ENCODE data around the gene MITF. TPM values are rescaled to one million over a fixed set of nuclear protein-coding genes. Genes with fewer than 3 reads are reported as not detected.

The MITF gene
- total and polyA plus RNA-seq, 4 donors: 0.91 to 2.9 (median 2.3) TPM

- Histone ChIP-seq H3K4me1 (ENCODE audit: control insufficient read depth in 4 of 4, insufficient read depth in 4 of 4, low read length in 3 of 4) (no peaks in the 10 kb centered on the region), H3K4me3 (ENCODE audit: low read depth in 1 of 3, low read length in 3 of 3) (no peak overlapping the region), H3K9me3 (ENCODE audit: control insufficient read depth in 4 of 4, low read length in 3 of 4) (no peaks in the 10 kb centered on the region), H3K27ac (ENCODE audit: low read depth in 1 of 2, low read length in 2 of 2) (no peak overlapping the region), H3K36me3 (ENCODE audit: control insufficient read depth in 4 of 4, insufficient read depth in 3 of 4, low read depth in 1 of 4, low read length in 3 of 4) (no peaks in the 10 kb centered on the region), H3K27me3 (ENCODE audit: control insufficient read depth in 4 of 4, insufficient read depth in 4 of 4, low read length in 3 of 4) (no peaks in the 10 kb centered on the region), H3K9ac (ENCODE audit: low read depth in 1 of 2, low read length in 2 of 2) (no peak overlapping the region)
- TF ChIP-seq RAD21 (IDR thresholded peaks at IDR 0.05) (no peak), JUND (IDR thresholded peaks at IDR 0.05) (no peak), RXRA (IDR thresholded peaks at IDR 0.05) (no peak), ZBTB33 (IDR thresholded peaks at IDR 0.05) (no peak), TAF1 (conservative IDR thresholded peaks at IDR 0.05) (no peak), YY1 (IDR thresholded peaks at IDR 0.05) (no peak), CTCF (IDR thresholded peaks at IDR 0.05; ENCODE audit: low read depth, low read length, missing input control) (no peak), EGR1 (IDR thresholded peaks at IDR 0.05; ENCODE audit: low read depth in 2 of 2) (no peak), HNF4A (conservative IDR thresholded peaks at IDR 0.05) (no peak), HNF4G (IDR thresholded peaks at IDR 0.05) (no peak)
- TF ChIP-seq, protein P1, sequence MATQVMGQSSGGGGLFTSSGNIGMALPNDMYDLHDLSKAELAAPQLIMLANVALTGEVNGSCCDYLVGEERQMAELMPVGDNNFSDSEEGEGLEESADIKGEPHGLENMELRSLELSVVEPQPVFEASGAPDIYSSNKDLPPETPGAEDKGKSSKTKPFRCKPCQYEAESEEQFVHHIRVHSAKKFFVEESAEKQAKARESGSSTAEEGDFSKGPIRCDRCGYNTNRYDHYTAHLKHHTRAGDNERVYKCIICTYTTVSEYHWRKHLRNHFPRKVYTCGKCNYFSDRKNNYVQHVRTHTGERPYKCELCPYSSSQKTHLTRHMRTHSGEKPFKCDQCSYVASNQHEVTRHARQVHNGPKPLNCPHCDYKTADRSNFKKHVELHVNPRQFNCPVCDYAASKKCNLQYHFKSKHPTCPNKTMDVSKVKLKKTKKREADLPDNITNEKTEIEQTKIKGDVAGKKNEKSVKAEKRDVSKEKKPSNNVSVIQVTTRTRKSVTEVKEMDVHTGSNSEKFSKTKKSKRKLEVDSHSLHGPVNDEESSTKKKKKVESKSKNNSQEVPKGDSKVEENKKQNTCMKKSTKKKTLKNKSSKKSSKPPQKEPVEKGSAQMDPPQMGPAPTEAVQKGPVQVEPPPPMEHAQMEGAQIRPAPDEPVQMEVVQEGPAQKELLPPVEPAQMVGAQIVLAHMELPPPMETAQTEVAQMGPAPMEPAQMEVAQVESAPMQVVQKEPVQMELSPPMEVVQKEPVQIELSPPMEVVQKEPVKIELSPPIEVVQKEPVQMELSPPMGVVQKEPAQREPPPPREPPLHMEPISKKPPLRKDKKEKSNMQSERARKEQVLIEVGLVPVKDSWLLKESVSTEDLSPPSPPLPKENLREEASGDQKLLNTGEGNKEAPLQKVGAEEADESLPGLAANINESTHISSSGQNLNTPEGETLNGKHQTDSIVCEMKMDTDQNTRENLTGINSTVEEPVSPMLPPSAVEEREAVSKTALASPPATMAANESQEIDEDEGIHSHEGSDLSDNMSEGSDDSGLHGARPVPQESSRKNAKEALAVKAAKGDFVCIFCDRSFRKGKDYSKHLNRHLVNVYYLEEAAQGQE (IDR thresholded peaks at IDR 0.05): no peak
- 71% methylated on average over 2 of the region's 2 CpGs for WGBS
- DNase-seq (ENCODE audit: low spot score): no peak
These were observed 271.1 kb downstream of the MITF start for GRCh38 chr3:70010346-70010745.

DNA sequence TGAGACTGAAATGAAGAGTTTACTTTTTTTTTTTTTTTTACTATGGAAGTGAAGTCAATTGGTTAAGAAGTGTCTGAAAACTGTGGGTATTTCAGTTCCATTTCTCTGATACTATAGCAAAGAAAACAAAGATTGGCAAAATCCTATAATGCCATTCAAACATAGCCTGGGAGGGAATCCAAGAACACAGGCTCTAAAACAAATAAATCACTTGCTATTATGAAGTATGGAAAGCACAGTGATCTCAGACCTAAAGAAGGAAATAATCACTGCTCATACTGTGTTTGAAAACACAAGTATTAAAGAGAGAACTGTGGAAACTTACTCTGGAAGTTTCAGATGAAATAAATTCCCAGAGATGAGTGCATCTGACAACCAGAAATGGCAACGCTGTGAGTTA, 272.3 kb downstream of the MITF start:
- no peaks in the 10 kb centered on the region for H3K9me3 ChIP-seq (ENCODE audit: control insufficient read depth in 4 of 4, low read length in 3 of 4)
- no peaks in the 10 kb centered on the region for H3K36me3 ChIP-seq (ENCODE audit: control insufficient read depth in 4 of 4, insufficient read depth in 3 of 4, low read depth in 1 of 4, low read length in 3 of 4)
- DNase-seq (ENCODE audit: low spot score): no peak
- no peak overlapping the region for H3K9ac ChIP-seq (ENCODE audit: low read depth in 1 of 2, low read length in 2 of 2)
- WGBS: 88% methylated on average over 1 of the region's 1 CpG
- no peak overlapping the region for H3K4me3 ChIP-seq (ENCODE audit: low read depth in 1 of 3, low read length in 3 of 3)
- no peaks in the 10 kb centered on the region for H3K4me1 ChIP-seq (ENCODE audit: control insufficient read depth in 4 of 4, insufficient read depth in 4 of 4, low read length in 3 of 4)
- no peaks in the 10 kb centered on the region for H3K27me3 ChIP-seq (ENCODE audit: control insufficient read depth in 4 of 4, insufficient read depth in 4 of 4, low read length in 3 of 4)
- no peak overlapping the region for H3K27ac ChIP-seq (ENCODE audit: low read depth in 1 of 2, low read length in 2 of 2)
- TF ChIP-seq NR2F2 (IDR thresholded peaks at IDR 0.05): no peak
- TF ChIP-seq FOXA2 (IDR thresholded peaks at IDR 0.05): no peak
- TF ChIP-seq SP1 (IDR thresholded peaks at IDR 0.05): no peak
- no peak for TF ChIP-seq CTCF (IDR thresholded peaks at IDR 0.05; ENCODE audit: low read depth, low read length, missing input control)
- TF ChIP-seq RAD21 (IDR thresholded peaks at IDR 0.05): no peak
- no peak for TF ChIP-seq GABPA (IDR thresholded peaks at IDR 0.05 in 1 of 2, conservative IDR thresholded peaks at IDR 0.05 in 1 of 2)
- no peak for TF ChIP-seq EGR1 (IDR thresholded peaks at IDR 0.05; ENCODE audit: low read depth in 2 of 2)
- TF ChIP-seq, protein P2, sequence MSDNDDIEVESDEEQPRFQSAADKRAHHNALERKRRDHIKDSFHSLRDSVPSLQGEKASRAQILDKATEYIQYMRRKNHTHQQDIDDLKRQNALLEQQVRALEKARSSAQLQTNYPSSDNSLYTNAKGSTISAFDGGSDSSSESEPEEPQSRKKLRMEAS (IDR thresholded peaks at IDR 0.05): no peak
- no peak for TF ChIP-seq ZBTB33 (IDR thresholded peaks at IDR 0.05)
- no peak for TF ChIP-seq JUND (IDR thresholded peaks at IDR 0.05)
- no peak for TF ChIP-seq TAF1 (conservative IDR thresholded peaks at IDR 0.05)
- TF ChIP-seq, protein P3, sequence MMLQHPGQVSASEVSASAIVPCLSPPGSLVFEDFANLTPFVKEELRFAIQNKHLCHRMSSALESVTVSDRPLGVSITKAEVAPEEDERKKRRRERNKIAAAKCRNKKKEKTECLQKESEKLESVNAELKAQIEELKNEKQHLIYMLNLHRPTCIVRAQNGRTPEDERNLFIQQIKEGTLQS (IDR thresholded peaks at IDR 0.05): no peak
